Panc1 (cell line): Measurements from ENCODE around the gene ZNF609.

ENCODE experiments used
- CTCF ChIP-seq: fragments of 450-650 bp; IDR thresholded peaks from 2 replicates; pipeline ENCODE4 v1.5.1; 2017; ENCODE audit warnings: mild to moderate bottlenecking
- POLR2AphosphoS5 ChIP-seq: IDR thresholded peaks from 2 replicates; pipeline ENCODE4 v1.6.1; 2012; ENCODE audit warnings: mild to moderate bottlenecking, low read depth, low read length, moderate library complexity
- SIN3A ChIP-seq: IDR thresholded peaks from 2 replicates; pipeline ENCODE4 v1.6.1; 2012; ENCODE audit warnings: low read depth, mild to moderate bottlenecking, low read length, moderate library complexity, borderline replicate concordance; ENCODE audit not compliant: insufficient read depth
- TCF7L2 ChIP-seq: IDR thresholded peaks from 2 replicates; pipeline ENCODE4 v1.6.1; 2011; ENCODE audit warnings: mild to moderate bottlenecking, low read depth, low read length, inconsistent platforms

DNA sequence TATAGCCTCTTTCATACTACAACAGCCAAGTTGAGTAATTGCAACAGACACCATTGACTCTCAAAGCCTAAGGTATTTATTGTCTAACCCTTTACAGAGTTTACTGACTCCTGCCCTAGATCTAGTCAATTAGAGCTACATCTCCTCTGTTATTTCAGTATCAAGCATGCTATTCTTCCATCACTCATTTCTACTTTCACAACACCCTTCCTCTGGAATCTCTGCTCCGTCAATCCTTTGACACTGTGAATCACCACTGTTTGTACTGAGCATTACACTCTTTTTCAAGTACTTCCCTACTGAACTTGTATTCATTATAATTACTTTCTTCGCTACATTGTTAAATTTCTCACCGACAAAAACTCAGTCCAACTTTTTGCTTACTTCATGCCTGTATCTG lies 121.8 kb downstream of the ZNF609 start:
- TF ChIP-seq CTCF: no peak
- TF ChIP-seq POLR2AphosphoS5: no peak
- TF ChIP-seq TCF7L2: no peak
- no peak for TF ChIP-seq SIN3A
